Gastrocnemius medialis (tissue), 4 donors: ENCODE results near the gene MS4A10. TPM values are rescaled to one million over a fixed set of nuclear protein-coding genes. Genes with fewer than 3 reads are reported as not detected.

ENCODE experiments used
- ATAC-seq, 2 donors: fragments of 150-250 bp; one replicate each; pipeline ENCODE4 v1.9.1; 2016
- DNase-seq, 2 donors: peaks; one replicate each; pipeline ENCODE4 v3.0.0-alpha.2; 2019
- H3K27ac ChIP-seq, 4 donors: fragments of 200-600 bp; sonication (generic); 1 replicate in 1 of 4; 2 replicates in 3 of 4; pipeline ENCODE4 v1.5.1; 2016 to 2018; ENCODE audit warnings: mild to moderate bottlenecking in 2 of 4, moderate library complexity in 1 of 4
- H3K27me3 ChIP-seq, 3 donors: fragments of 200-600 bp; sonication (generic) in 2 of 3; 1 replicate in 1 of 3; 2 replicates in 2 of 3; pipeline versions ENCODE4 v1.5.1 to v1.6.0; 2016 to 2019; ENCODE audit warnings: mild to moderate bottlenecking in 1 of 3, moderate library complexity in 1 of 3
- H3K36me3 ChIP-seq, 2 donors: fragments of 200-600 bp; sonication (generic) in 1 of 2; one replicate each; pipeline ENCODE4 v1.5.1; 2017 to 2018
- H3K4me1 ChIP-seq, 2 donors: fragments of 200-600 bp; sonication (generic) in 1 of 2; one replicate each; pipeline ENCODE4 v1.5.1; 2016 to 2017; ENCODE audit warnings: mild to moderate bottlenecking in 2 of 2
- H3K4me3 ChIP-seq, 4 donors: fragments of 200-600 bp; sonication (generic) in 3 of 4; 1 replicate in 1 of 4; 2 replicates in 3 of 4; pipeline ENCODE4 v1.5.1; 2016 to 2019; ENCODE audit warnings: mild to moderate bottlenecking in 2 of 4
- H3K9me3 ChIP-seq, 3 donors: fragments of 200-600 bp; sonication (generic) in 2 of 3; 1 replicate in 1 of 3; 2 replicates in 2 of 3; pipeline ENCODE4 v1.5.1; 2016 to 2019
- CTCF ChIP-seq, 5 experiments: fragments of 450-650 bp in 3 of 5; fragments of 200-600 bp in 2 of 5; sonication (generic) in 2 of 5; IDR thresholded peaks in 4 of 5; conservative IDR thresholded peaks in 1 of 5; 1 replicate in 4 of 5; 2 replicates in 1 of 5; pipeline ENCODE4 v1.5.1; 2016 to 2019; ENCODE audit warnings: antibody characterized with exemption in 5 of 5, mild to moderate bottlenecking in 3 of 5, moderate library complexity in 3 of 5
- POLR2A ChIP-seq, 2 donors: fragments of 450-650 bp; IDR thresholded peaks; one replicate each; pipeline ENCODE4 v1.6.1; 2017; ENCODE audit warnings: antibody characterized with exemption in 2 of 2, mild to moderate bottlenecking in 2 of 2, moderate library complexity in 2 of 2
- in situ Hi-C, 4 donors: fragments of 200-750 bp; cut with MboI; loops; one replicate each; pipeline versions ENCODE4 v1.15.0 to v1.8.0; 2017; ENCODE audit warnings: low sequenced_read_pairs in 4 of 4
- intact Hi-C: fragments of 100-400 bp; cut with DNase I; formaldehyde crosslinking; loops from one replicate; pipeline ENCODE4 v1.15.1; 2023; ENCODE audit warnings: low total_unique reads
- total RNA-seq, 4 donors: library from RNA; depleted of rRNA; stranded (reverse); fragments of >200 nt; gene quantifications; one replicate each; pipeline versions ENCODE4 v1.1.0 to v1.2.3, GENCODE V29; 2016

The MS4A10 gene
- total RNA-seq, 4 donors from 2014 or later = not detected

GRCh38 chr11:60776167-60776566, 9.0 kb upstream of the MS4A10 start:
- Histone ChIP-seq H3K4me3 (no peak overlapping the region), H3K27ac (peak overlapping the region in 1 of 4 donors; percentile 14), H3K4me1 (no peaks in the 10 kb centered on the region), H3K27me3 (no peaks in the 10 kb centered on the region), H3K9me3 (no peaks in the 10 kb centered on the region), H3K36me3 (no peaks in the 10 kb centered on the region)
- no peak for TF ChIP-seq POLR2A (IDR thresholded peaks at IDR 0.05)
- TF ChIP-seq CTCF (IDR thresholded peaks at IDR 0.05 in 4 of 5, conservative IDR thresholded peaks at IDR 0.05 in 1 of 5) = no peak
- ATAC-seq (no peak), DNase-seq (no peak)
- intact Hi-C loops (no loop called here), in situ Hi-C loops (no loop called here)

- Histone ChIP-seq H3K27ac (no peak overlapping the region), H3K27me3 (no peaks in the 10 kb centered on the region), H3K4me1 (no peaks in the 10 kb centered on the region), H3K4me3 (no peak overlapping the region), H3K9me3 (no peaks in the 10 kb centered on the region), H3K36me3 (no peaks in the 10 kb centered on the region)
- no peak for ATAC-seq
- intact Hi-C loops = no loop called here
- DNase-seq = no peak
- in situ Hi-C loops = no loop called here
- TF ChIP-seq CTCF (IDR thresholded peaks at IDR 0.05 in 4 of 5, conservative IDR thresholded peaks at IDR 0.05 in 1 of 5) (no peak), POLR2A (IDR thresholded peaks at IDR 0.05) (no peak)
These were observed 8.0 kb upstream of the MS4A10 start for GRCh38 chr11:60777106-60777505.

- in situ Hi-C loops (no loop called here), intact Hi-C loops (no loop called here)
- Histone ChIP-seq H3K27ac (no peak overlapping the region), H3K4me3 (no peak overlapping the region), H3K4me1 (no peaks in the 10 kb centered on the region), H3K36me3 (no peaks in the 10 kb centered on the region), H3K27me3 (no peaks in the 10 kb centered on the region), H3K9me3 (no peaks in the 10 kb centered on the region)
- DNase-seq (no peak), ATAC-seq (peak; percentile 19 to 36)
- no peak for TF ChIP-seq CTCF (IDR thresholded peaks at IDR 0.05 in 4 of 5, conservative IDR thresholded peaks at IDR 0.05 in 1 of 5)
- TF ChIP-seq POLR2A (IDR thresholded peaks at IDR 0.05) = no peak
These were observed 7.6 kb upstream of the MS4A10 start for GRCh38 chr11:60777572-60777971.

- no peak for ATAC-seq
- H3K36me3 ChIP-seq = no peaks in the 10 kb centered on the region
- in situ Hi-C loops (no loop called here), intact Hi-C loops (no loop called here)
- H3K27me3 ChIP-seq = no peaks in the 10 kb centered on the region
- TF ChIP-seq POLR2A (IDR thresholded peaks at IDR 0.05) (no peak), CTCF (IDR thresholded peaks at IDR 0.05 in 4 of 5, conservative IDR thresholded peaks at IDR 0.05 in 1 of 5) (no peak)
- DNase-seq = no peak
- H3K4me3 ChIP-seq = no peak overlapping the region
- no peaks in the 10 kb centered on the region for H3K4me1 ChIP-seq
- no peak overlapping the region for H3K27ac ChIP-seq
- H3K9me3 ChIP-seq = no peaks in the 10 kb centered on the region
These were observed 5.1 kb upstream of the MS4A10 start for GRCh38 chr11:60780065-60780464.

- no peaks in the 10 kb centered on the region for H3K27me3 ChIP-seq
- no peak for DNase-seq
- in situ Hi-C loops (no loop called here), intact Hi-C loops (no loop called here)
- H3K27ac ChIP-seq = no peak overlapping the region
- H3K9me3 ChIP-seq = no peaks in the 10 kb centered on the region
- TF ChIP-seq CTCF (IDR thresholded peaks at IDR 0.05 in 4 of 5, conservative IDR thresholded peaks at IDR 0.05 in 1 of 5) (no peak), POLR2A (IDR thresholded peaks at IDR 0.05) (no peak)
- no peak for ATAC-seq
- no peaks in the 10 kb centered on the region for H3K36me3 ChIP-seq
- H3K4me3 ChIP-seq = no peak overlapping the region
- H3K4me1 ChIP-seq = no peaks in the 10 kb centered on the region
These were observed 4.4 kb upstream of the MS4A10 start for GRCh38 chr11:60780774-60781173.
